Thyroid gland (tissue), 4 donors: ENCODE results near the gene RASGRF2.

Source experiments
- POLR2A ChIP-seq, 2 donors: fragments of 450-650 bp; IDR thresholded peaks; one replicate each; pipeline ENCODE4 v1.6.1; 2017; ENCODE audit warnings: antibody characterized with exemption in 2 of 2, mild to moderate bottlenecking in 2 of 2, moderate library complexity in 1 of 2
- TF ChIP-seq, protein P1 (sequence below), 6 experiments: fragments of 200-600 bp in 3 of 6; fragments of 450-650 bp in 3 of 6; sonication (generic) in 3 of 6; IDR thresholded peaks; one replicate each; pipeline ENCODE4 v1.5.1; 2016 to 2019; ENCODE audit warnings: antibody characterized with exemption in 6 of 6, mild to moderate bottlenecking in 2 of 6, inconsistent platforms in 1 of 6, moderate library complexity in 1 of 6

DNA sequence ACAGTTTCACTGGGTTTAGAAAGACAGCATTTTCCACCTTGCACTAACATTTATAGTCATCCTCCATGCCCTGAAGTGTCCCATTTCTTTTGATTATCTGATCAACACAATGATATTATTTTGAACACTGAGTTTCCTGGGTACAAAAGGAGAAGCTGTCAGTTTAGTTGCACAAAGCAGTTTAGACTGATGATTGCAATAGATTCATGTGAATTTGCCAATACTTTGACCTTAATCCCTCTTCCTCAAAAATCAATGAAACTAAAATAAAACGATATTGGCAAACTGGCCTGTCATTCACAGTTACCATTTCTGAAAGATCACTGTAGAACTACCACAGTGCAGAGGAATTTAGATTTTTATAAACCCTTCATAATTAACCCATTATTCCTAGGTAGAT, 34.2 kb upstream of the RASGRF2 start:
- TF ChIP-seq, protein P1, sequence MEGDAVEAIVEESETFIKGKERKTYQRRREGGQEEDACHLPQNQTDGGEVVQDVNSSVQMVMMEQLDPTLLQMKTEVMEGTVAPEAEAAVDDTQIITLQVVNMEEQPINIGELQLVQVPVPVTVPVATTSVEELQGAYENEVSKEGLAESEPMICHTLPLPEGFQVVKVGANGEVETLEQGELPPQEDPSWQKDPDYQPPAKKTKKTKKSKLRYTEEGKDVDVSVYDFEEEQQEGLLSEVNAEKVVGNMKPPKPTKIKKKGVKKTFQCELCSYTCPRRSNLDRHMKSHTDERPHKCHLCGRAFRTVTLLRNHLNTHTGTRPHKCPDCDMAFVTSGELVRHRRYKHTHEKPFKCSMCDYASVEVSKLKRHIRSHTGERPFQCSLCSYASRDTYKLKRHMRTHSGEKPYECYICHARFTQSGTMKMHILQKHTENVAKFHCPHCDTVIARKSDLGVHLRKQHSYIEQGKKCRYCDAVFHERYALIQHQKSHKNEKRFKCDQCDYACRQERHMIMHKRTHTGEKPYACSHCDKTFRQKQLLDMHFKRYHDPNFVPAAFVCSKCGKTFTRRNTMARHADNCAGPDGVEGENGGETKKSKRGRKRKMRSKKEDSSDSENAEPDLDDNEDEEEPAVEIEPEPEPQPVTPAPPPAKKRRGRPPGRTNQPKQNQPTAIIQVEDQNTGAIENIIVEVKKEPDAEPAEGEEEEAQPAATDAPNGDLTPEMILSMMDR (IDR thresholded peaks at IDR 0.05) = no peak
- no peak for TF ChIP-seq POLR2A (IDR thresholded peaks at IDR 0.05)
